GM06990 (cell line): Measurements from ENCODE around the gene FBN1.

ENCODE experiments used
- DNase-seq: peaks from one replicate; pipeline ENCODE4 v3.0.0-alpha.2; 2011; ENCODE audit not compliant: insufficient read length; ENCODE audit errors: extremely low read depth
- H3K27me3 ChIP-seq: replicated peaks from 2 replicates; pipeline ENCODE4 v1.6.0; 2011; ENCODE audit warnings: low read length; ENCODE audit not compliant: control insufficient read depth, insufficient read depth
- H3K36me3 ChIP-seq: 2 replicates; pipeline ENCODE4 v1.5.1; 2011; ENCODE audit warnings: low read length; ENCODE audit not compliant: control insufficient read depth, insufficient read depth
- H3K4me3 ChIP-seq: replicated peaks from 2 replicates; pipeline ENCODE4 v1.5.1; 2011; ENCODE audit warnings: low read depth, mild to moderate bottlenecking, control low read depth, low read length
- TF ChIP-seq, protein P1 (sequence below): IDR thresholded peaks from 2 replicates; pipeline ENCODE4 v1.5.1; 2011; ENCODE audit warnings: low read length, control low read depth, mild to moderate bottlenecking, inconsistent platforms; ENCODE audit not compliant: insufficient read depth, poor library complexity, severe bottlenecking

The FBN1 gene

DNA sequence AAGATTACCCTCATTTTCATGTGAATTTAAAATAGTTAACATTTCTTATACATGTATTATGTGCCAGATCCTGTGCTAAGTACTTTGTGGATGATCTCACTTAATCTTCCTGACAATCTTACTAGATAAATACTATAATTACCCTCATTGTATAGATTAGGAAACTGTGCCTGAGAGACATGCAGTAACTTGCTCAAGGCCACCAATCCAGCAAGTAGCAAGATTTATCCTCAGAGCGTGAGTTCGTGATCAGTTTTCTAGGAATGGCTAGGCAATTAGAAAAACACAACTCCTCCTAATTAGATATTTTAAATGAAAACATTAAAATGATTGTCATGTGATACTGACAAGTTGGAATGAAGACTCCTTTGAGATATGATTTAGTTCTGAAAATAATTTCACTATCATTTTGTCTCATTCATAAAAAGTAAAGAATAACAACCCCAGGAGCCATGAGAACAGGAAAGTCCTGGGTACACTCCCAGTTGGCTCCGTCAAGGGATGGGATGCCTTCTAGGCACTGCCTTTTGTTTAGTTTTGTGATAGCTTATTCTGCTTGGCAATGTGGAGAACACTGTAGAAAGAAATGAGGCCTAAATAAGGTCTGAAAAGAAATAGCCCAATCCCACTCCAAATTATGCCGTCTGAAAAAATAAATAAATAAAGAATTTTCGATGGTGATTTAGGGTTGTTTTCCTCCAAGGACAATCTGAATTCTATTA lies 61.3 kb downstream of the FBN1 start:
- no peak for DNase-seq
- no peaks in the 10 kb centered on the region for H3K36me3 ChIP-seq
- H3K4me3 ChIP-seq: no peak overlapping the region
- no peaks in the 10 kb centered on the region for H3K27me3 ChIP-seq
- TF ChIP-seq, protein P1, sequence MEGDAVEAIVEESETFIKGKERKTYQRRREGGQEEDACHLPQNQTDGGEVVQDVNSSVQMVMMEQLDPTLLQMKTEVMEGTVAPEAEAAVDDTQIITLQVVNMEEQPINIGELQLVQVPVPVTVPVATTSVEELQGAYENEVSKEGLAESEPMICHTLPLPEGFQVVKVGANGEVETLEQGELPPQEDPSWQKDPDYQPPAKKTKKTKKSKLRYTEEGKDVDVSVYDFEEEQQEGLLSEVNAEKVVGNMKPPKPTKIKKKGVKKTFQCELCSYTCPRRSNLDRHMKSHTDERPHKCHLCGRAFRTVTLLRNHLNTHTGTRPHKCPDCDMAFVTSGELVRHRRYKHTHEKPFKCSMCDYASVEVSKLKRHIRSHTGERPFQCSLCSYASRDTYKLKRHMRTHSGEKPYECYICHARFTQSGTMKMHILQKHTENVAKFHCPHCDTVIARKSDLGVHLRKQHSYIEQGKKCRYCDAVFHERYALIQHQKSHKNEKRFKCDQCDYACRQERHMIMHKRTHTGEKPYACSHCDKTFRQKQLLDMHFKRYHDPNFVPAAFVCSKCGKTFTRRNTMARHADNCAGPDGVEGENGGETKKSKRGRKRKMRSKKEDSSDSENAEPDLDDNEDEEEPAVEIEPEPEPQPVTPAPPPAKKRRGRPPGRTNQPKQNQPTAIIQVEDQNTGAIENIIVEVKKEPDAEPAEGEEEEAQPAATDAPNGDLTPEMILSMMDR: no peak

DNA sequence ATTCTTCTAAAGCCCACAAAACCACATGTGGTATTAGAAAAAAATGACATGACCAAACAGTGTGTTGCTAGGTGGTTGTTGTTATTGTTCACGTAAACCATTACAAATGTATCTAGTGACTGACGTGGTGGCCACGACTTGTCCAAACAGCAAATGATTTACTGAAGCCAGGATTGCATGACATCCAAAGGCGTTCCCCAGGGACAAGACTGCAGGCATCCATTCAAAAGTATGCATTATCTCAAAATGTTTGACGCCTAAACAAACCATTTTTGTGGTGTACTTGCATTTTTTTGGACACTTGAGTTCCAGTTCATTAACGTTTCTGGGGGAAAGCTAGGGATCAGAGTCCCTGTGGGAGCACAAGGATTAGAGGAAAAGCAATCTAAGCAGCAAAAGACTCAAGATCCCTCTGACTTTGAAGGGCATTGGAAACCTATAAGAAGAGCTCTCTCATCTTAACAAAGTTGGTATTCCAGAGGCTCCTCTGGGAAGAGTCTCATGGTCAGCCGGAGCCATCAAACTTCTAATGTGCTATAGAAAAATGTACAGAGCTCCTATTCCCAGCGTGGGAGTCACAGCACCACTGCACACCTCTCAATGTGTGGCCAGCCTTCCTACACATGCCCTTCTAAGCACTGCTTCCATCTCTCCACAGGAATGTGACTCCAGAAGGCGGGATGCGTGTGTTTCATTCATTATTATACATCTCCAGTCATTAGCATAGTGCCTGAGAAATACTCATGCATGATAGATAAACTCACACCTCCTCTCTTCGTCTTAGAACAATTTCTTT lies 62.9 kb downstream of the FBN1 start:
- Histone ChIP-seq H3K4me3 (no peak overlapping the region), H3K36me3 (no peaks in the 10 kb centered on the region), H3K27me3 (no peaks in the 10 kb centered on the region)
- TF ChIP-seq, protein P1: no peak
- DNase-seq: no peak

DNA sequence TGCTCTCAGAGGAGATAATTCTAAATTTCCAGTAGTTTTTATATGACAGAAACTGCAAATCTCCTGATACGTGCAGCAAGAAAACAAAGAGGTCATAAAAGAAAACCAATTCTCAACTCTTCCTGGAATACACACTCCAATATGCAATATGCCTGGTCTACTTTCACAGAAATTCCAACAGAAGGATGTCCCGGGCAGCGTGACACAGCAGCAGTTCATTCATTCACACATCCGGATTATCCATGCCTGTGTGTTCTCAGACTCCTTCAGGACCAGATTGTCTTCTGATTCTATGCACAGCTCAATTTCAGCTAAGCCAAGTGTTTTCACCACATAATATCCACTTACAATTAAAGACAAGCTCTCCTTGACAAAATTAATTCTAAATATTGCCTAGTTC lies 64.3 kb downstream of the FBN1 start:
- H3K4me3 ChIP-seq: no peak overlapping the region
- no peaks in the 10 kb centered on the region for H3K36me3 ChIP-seq
- H3K27me3 ChIP-seq: no peaks in the 10 kb centered on the region
- TF ChIP-seq, protein P1: no peak
- no peak for DNase-seq

DNA sequence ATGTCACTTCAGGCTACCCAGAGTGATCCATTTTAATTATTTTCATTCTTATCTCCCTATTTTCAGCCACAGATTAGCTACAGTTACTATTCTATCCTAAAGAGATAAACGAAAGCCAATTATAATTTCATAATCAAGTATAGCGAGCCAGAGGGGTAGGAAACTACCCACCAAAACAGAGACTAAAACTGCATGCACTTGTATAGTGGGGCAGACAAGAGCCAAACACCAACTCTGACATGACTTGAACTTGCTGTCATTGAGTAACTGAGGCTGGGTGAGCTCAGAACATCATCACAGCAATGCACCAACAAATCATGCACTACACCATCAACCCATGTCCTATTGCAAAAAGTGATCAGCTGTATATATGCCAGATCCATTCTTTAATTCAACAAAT lies 64.8 kb downstream of the FBN1 start:
- Histone ChIP-seq H3K27me3 (no peaks in the 10 kb centered on the region), H3K36me3 (no peaks in the 10 kb centered on the region; the same call in 1 of the 2 replicates), H3K4me3 (no peak overlapping the region)
- TF ChIP-seq, protein P1: no peak
- no peak for DNase-seq

DNA sequence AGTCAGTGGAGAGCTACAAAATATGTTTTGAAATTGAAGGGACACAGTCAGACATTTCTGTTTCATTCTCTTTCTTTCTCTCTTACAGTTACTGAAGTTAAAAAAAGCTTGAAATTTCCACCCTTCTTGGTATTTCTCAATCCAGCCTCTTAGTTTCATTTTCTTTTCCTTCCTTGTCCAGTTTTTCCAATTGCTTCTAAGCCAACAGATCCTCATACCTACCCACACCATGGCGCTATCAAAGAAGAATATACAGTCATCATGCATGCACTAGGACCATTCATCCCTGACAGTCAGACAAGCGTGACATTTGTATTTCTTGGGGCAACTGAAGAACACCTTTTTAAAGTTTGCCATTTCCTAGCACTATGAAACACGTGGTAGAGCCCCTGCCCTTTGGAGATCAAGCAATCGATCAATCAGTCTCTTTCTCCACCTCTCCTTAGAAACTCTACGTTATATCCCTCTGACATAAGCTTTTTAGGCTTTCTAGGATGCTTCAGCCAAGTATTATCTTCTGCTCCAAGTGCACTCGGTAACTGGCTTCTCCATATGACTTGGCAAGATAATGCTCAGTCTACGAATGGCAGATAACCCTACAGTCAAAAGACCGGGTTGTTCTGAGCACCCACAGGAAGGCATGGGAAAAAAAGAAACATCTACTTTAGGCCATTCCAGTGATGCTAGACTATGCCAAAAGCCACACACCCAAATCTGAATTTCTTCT lies 65.4 kb downstream of the FBN1 start:
- DNase-seq: no peak
- H3K4me3 ChIP-seq: no peak overlapping the region
- no peaks in the 10 kb centered on the region; the same call in 1 of the 2 replicates for H3K36me3 ChIP-seq

More for the DNA sequence above, 65.4 kb downstream of the FBN1 start:
- TF ChIP-seq, protein P1: no peak
- no peaks in the 10 kb centered on the region for H3K27me3 ChIP-seq
